Measurements from ENCODE around the gene AICDA.

DNA sequence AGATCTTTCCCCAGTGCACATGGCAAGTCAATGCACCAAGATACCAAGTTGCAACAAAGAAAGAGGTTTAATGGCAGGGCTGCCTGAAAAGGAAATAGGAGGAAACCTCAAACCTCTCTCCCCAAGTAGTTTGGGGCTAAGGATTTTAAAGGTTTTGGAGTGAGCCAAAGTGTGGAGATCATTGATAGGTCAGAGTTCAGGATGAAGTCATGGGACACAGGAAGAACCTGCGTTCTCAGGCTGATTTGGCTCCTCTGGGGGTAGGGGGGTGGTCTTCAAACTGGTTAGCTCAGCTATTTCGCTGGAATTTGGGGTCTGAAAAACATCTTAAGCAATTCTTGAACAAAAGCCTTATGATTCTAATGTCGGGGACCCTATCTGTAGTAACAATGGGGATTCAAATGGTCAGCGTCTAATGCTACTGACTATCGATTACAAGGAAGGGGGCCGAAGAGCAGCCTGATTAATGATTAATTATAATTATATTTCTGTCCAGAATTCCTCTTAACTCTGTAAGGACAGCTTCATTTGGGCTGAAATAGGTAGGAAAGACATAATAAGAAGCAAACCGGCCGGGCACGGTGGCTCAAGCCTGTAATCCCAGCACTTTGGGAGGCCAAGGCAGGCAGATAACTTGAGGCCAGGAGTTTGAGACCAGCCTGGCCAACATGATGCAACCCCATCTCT is 31.4 kb downstream of the AICDA start:
- TF ChIP-seq EZH2 (IDR thresholded peaks at IDR 0.05) (no peak), EZH2phosphoT487 (IDR thresholded peaks at IDR 0.05) (no peak)
- TF ChIP-seq, protein P1, sequence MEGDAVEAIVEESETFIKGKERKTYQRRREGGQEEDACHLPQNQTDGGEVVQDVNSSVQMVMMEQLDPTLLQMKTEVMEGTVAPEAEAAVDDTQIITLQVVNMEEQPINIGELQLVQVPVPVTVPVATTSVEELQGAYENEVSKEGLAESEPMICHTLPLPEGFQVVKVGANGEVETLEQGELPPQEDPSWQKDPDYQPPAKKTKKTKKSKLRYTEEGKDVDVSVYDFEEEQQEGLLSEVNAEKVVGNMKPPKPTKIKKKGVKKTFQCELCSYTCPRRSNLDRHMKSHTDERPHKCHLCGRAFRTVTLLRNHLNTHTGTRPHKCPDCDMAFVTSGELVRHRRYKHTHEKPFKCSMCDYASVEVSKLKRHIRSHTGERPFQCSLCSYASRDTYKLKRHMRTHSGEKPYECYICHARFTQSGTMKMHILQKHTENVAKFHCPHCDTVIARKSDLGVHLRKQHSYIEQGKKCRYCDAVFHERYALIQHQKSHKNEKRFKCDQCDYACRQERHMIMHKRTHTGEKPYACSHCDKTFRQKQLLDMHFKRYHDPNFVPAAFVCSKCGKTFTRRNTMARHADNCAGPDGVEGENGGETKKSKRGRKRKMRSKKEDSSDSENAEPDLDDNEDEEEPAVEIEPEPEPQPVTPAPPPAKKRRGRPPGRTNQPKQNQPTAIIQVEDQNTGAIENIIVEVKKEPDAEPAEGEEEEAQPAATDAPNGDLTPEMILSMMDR (IDR thresholded peaks at IDR 0.05): no peak
